ENCODE results near the gene TLE2. TPM values are rescaled to one million over a fixed set of nuclear protein-coding genes. Genes with fewer than 3 reads are reported as not detected.

Gene TLE2
- total RNA-seq, 4 donors from 2014 or later = 18.2 to 35.6 (median 27.3) TPM

GRCh38 chr19:3024870-3025548 is 4.1 kb downstream of the TLE2 start:
- Histone ChIP-seq H3K9me3 (no peaks in the 10 kb centered on the region), H3K4me3 (no peak overlapping the region), H3K4me1 (peaks cover 20% of the 10 kb centered on the region), H3K36me3 (no peaks in the 10 kb centered on the region), H3K27me3 (no peaks in the 10 kb centered on the region), H3K27ac (no peak overlapping the region)
- TF ChIP-seq POLR2AphosphoS5 (IDR thresholded peaks at IDR 0.05) (no peak), POLR2A (IDR thresholded peaks at IDR 0.05) (no peak), CTCF (IDR thresholded peaks at IDR 0.05) (no peak), EP300 (IDR thresholded peaks at IDR 0.05) (no peak)
- 70% methylated on average over 26 of the region's 30 CpGs for WGBS
- no peak for DNase-seq (ENCODE audit: low spot score in 2 of 2)

- TF ChIP-seq CTCF (IDR thresholded peaks at IDR 0.05) (no peak), EP300 (IDR thresholded peaks at IDR 0.05) (no peak), POLR2AphosphoS5 (IDR thresholded peaks at IDR 0.05) (no peak)
- WGBS = 75% methylated on average over 4 of the region's 5 CpGs
- no peak overlapping the region for H3K4me3 ChIP-seq
These were observed 4.6 kb downstream of the TLE2 start for GRCh38 chr19:3024509-3024869.

GRCh38 chr19:3020321-3020960 is 8.6 kb downstream of the TLE2 start:
- H3K4me3 ChIP-seq = no peak overlapping the region
- no peak overlapping the region for H3K27ac ChIP-seq
- 84% methylated on average over 18 of the region's 18 CpGs for WGBS
- no peaks in the 10 kb centered on the region for H3K9me3 ChIP-seq
- no peaks in the 10 kb centered on the region for H3K27me3 ChIP-seq
- H3K36me3 ChIP-seq = peaks cover 3% of the 10 kb centered on the region
- TF ChIP-seq CTCF (IDR thresholded peaks at IDR 0.05) = no peak
- no peak for TF ChIP-seq POLR2A (IDR thresholded peaks at IDR 0.05)
- no peak for TF ChIP-seq EP300 (IDR thresholded peaks at IDR 0.05)
- TF ChIP-seq POLR2AphosphoS5 (IDR thresholded peaks at IDR 0.05) = no peak
- H3K4me1 ChIP-seq = peaks cover 5% of the 10 kb centered on the region
- DNase-seq (ENCODE audit: low spot score in 2 of 2) = no peak

More at GRCh38 chr19:3024509-3024869, 4.6 kb downstream of the TLE2 start:
- Histone ChIP-seq H3K27me3 (no peaks in the 10 kb centered on the region), H3K4me1 (peaks cover 17% of the 10 kb centered on the region), H3K36me3 (no peaks in the 10 kb centered on the region), H3K27ac (no peak overlapping the region), H3K9me3 (no peaks in the 10 kb centered on the region)
- DNase-seq (ENCODE audit: low spot score in 2 of 2) = no peak

GRCh38 chr19:3019211-3019854 is 9.7 kb downstream of the TLE2 start:
- H3K9me3 ChIP-seq = no peaks in the 10 kb centered on the region
- no peaks in the 10 kb centered on the region for H3K4me1 ChIP-seq
- TF ChIP-seq CTCF (IDR thresholded peaks at IDR 0.05) (no peak), EP300 (IDR thresholded peaks at IDR 0.05) (no peak), POLR2A (IDR thresholded peaks at IDR 0.05) (no peak), POLR2AphosphoS5 (IDR thresholded peaks at IDR 0.05) (no peak)
- no peak overlapping the region for H3K27ac ChIP-seq
- no peak overlapping the region for H3K4me3 ChIP-seq
- peaks cover 7% of the 10 kb centered on the region for H3K36me3 ChIP-seq
- no peaks in the 10 kb centered on the region for H3K27me3 ChIP-seq
- no peak for DNase-seq (ENCODE audit: low spot score in 2 of 2)
- WGBS = 95% methylated on average over 21 of the region's 28 CpGs

GRCh38 chr19:3017923-3018322 is 11.2 kb downstream of the TLE2 start:
- H3K27ac ChIP-seq = no peak overlapping the region
- WGBS = 96% methylated on average over 7 of the region's 7 CpGs
- TF ChIP-seq CTCF (IDR thresholded peaks at IDR 0.05) (no peak), POLR2A (IDR thresholded peaks at IDR 0.05) (no peak), POLR2AphosphoS5 (IDR thresholded peaks at IDR 0.05) (no peak), EP300 (IDR thresholded peaks at IDR 0.05) (no peak)
- H3K4me1 ChIP-seq = no peaks in the 10 kb centered on the region
- no peaks in the 10 kb centered on the region for H3K9me3 ChIP-seq
- DNase-seq (ENCODE audit: low spot score in 2 of 2) = no peak
- no peak overlapping the region for H3K4me3 ChIP-seq
- peaks cover 17% of the 10 kb centered on the region for H3K36me3 ChIP-seq
- H3K27me3 ChIP-seq = no peaks in the 10 kb centered on the region

All from suprapubic skin (tissue), 4 donors.